Measurements from ENCODE around the gene NTF3.

NTF3 gene

GRCh38 chr12:5459051-5459782 lies 27.3 kb downstream of the NTF3 start:
- DNase-seq, result no peak

GRCh38 chr12:5460817-5461216 lies 28.9 kb downstream of the NTF3 start:
- no peak for DNase-seq

- no peak for DNase-seq
Observed at GRCh38 chr12:5461966-5462365, 30.1 kb downstream of the NTF3 start.

GRCh38 chr12:5464096-5464495 lies 32.2 kb downstream of the NTF3 start:
- no peak for DNase-seq

GRCh38 chr12:5465384-5465783 lies 33.5 kb downstream of the NTF3 start:
- no peak for DNase-seq

- DNase-seq, result no peak
Observed at GRCh38 chr12:5466521-5466960, 34.6 kb downstream of the NTF3 start.

- DNase-seq, result no peak
Observed at GRCh38 chr12:5467931-5468330, 36.0 kb downstream of the NTF3 start.

- DNase-seq, result no peak
Observed at GRCh38 chr12:5470221-5470620, 38.3 kb downstream of the NTF3 start.

GRCh38 chr12:5470703-5471102 lies 38.8 kb downstream of the NTF3 start:
- DNase-seq, result no peak

- DNase-seq, result no peak
Observed at GRCh38 chr12:5473076-5473782, 41.3 kb downstream of the NTF3 start.

GRCh38 chr12:5473783-5474116 lies 41.8 kb downstream of the NTF3 start:
- DNase-seq, result no peak

GRCh38 chr12:5476356-5476755 lies 44.4 kb downstream of the NTF3 start:
- DNase-seq, result no peak

- DNase-seq, result no peak
Observed at GRCh38 chr12:5478081-5478706, 46.3 kb downstream of the NTF3 start.

GRCh38 chr12:5479761-5480160 lies 47.9 kb downstream of the NTF3 start:
- no peak for DNase-seq

GRCh38 chr12:5480218-5480937 lies 48.5 kb downstream of the NTF3 start:
- DNase-seq, result no peak

- DNase-seq, result no peak
Observed at GRCh38 chr12:5480938-5481303, 49.0 kb downstream of the NTF3 start.

GRCh38 chr12:5481645-5482044 lies 49.7 kb downstream of the NTF3 start:
- no peak for DNase-seq

- DNase-seq, result no peak
Observed at GRCh38 chr12:5484426-5484825, 52.5 kb downstream of the NTF3 start.

GRCh38 chr12:5485454-5485853 lies 53.5 kb downstream of the NTF3 start:
- no peak for DNase-seq

GRCh38 chr12:5487076-5487475 lies 55.2 kb downstream of the NTF3 start:
- DNase-seq, result no peak

- no peak for DNase-seq
Observed at GRCh38 chr12:5487948-5488625, 56.2 kb downstream of the NTF3 start.

- DNase-seq, result no peak
Observed at GRCh38 chr12:5488626-5488955, 56.7 kb downstream of the NTF3 start.

- DNase-seq, result no peak
Observed at GRCh38 chr12:5489017-5489416, 57.1 kb downstream of the NTF3 start.

Data from activated gamma-delta T cell (primary cell).